Epithelial cell of esophagus (primary cell): ENCODE data around the gene IGSF5.

Source experiments
- DNase-seq: peaks from one replicate; pipeline ENCODE4 v3.0.0; 2010; ENCODE audit warnings: low read depth
- H3K4me3 ChIP-seq: 2 replicates; pipeline ENCODE4 v1.5.1; 2011; ENCODE audit warnings: mild to moderate bottlenecking, low read length, control low read depth
- TF ChIP-seq, protein P1 (sequence below): IDR thresholded peaks from 2 replicates; pipeline ENCODE4 v1.5.1; 2011; ENCODE audit warnings: low read depth, mild to moderate bottlenecking, low read length, control low read depth, inconsistent platforms; ENCODE audit not compliant: insufficient read depth; ENCODE audit errors: missing control alignments

The IGSF5 gene

DNA sequence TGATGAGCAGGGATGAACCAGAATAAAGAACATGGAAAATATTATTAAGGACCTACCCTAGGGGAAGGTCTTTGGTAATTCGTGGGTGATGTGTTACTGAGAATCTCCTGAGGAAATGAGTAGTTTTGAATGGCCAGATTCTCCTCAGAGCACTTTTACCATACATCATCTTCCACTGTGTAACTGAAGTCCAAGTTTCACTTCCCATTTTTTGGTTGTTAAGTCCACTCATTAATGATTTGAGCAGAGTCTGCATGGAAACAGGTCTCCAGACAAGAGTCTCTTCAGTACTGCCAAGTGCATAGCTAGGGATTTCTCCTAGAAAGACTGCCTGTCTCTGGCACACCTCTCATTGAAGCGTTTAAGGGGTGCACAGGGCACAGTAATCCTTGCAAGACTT lies 73.6 kb downstream of the IGSF5 start:
- DNase-seq: no peak
- TF ChIP-seq, protein P1, sequence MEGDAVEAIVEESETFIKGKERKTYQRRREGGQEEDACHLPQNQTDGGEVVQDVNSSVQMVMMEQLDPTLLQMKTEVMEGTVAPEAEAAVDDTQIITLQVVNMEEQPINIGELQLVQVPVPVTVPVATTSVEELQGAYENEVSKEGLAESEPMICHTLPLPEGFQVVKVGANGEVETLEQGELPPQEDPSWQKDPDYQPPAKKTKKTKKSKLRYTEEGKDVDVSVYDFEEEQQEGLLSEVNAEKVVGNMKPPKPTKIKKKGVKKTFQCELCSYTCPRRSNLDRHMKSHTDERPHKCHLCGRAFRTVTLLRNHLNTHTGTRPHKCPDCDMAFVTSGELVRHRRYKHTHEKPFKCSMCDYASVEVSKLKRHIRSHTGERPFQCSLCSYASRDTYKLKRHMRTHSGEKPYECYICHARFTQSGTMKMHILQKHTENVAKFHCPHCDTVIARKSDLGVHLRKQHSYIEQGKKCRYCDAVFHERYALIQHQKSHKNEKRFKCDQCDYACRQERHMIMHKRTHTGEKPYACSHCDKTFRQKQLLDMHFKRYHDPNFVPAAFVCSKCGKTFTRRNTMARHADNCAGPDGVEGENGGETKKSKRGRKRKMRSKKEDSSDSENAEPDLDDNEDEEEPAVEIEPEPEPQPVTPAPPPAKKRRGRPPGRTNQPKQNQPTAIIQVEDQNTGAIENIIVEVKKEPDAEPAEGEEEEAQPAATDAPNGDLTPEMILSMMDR: no peak
- H3K4me3 ChIP-seq: no peak overlapping the region

DNA sequence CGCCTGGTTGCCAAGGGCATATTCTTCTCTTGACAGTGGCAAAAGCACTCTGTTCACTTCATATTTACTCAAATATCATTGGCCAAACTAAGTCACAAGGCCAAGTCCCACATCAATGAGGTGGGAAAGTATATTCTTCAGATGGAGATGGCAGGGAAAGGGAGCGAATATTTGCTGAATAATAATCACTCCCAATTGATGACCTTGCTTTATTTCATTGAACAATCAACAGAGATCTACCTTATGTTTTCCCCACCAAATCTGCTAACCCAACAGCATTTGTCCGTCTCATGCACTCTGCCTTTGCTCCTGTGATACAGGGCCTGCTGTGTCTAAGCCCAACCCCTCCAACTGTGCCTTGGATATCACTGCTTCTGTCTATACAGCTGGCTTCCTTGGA lies 77.1 kb downstream of the IGSF5 start:
- DNase-seq: no peak
- TF ChIP-seq, protein P1: no peak
- H3K4me3 ChIP-seq: no peak overlapping the region

DNA sequence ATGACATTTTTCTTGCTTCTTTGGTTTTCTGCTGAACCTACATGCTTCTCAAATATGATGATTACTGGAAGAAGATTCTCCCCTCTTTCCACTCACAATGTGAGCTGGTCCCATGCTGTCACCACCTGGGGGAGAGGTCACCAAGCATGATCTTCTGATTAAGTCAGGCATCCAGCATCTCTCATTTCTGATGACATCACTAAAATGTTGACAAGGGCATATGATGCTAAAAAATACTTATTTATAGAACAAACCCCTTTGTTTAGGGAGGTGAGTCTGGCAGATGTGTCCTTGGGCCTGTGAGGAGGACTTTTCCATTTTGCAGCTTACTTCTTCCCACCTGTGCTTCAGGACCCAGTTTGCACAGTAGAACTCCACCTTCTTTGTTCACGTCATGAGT lies 80.3 kb downstream of the IGSF5 start:
- H3K4me3 ChIP-seq: no peak overlapping the region
- TF ChIP-seq, protein P1: no peak
- DNase-seq: no peak

DNA sequence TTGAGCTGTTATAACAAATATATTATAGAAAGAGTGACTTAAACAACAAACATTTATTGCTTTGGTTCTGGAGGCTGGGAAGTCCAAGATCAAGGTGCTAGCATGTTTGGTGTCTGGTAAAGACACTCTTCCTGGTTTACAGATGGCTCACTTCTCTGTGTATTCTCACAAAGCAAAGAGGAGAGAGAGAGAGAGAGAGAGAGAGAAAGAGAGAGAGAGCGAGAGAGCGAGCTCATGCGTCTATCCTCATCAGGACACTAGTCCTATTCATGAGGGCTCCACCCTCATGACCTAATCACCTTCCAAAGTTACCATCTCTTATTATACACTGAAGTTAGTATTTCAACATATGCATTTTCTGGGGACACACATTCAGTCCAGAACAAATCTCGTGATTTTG lies 89.6 kb downstream of the IGSF5 start:
- no peak for DNase-seq
- H3K4me3 ChIP-seq: no peak overlapping the region
- TF ChIP-seq, protein P1: no peak

DNA sequence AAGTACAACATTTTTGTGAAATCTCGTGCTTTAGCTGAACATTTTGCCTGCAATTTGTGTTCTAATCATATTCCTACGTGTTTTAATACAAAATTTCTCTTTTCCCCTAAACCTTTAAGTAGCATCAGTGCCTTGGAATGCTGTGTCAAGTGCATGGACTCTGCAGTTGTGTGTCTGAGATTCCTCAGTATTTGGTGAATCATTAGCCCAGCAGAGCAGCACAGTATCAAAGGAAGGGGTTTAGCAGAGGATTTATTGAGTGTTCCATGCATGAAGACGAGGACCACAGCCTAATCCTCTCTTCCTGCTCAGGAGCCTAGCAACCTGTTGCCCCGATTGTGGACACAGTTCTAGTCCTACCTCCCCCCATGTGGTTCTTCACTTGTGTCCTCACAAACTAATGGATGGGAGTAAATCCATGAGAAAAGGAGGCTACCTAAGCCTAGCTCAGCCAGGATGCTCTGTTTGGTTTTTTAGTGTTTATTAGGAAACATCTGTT lies 92.9 kb downstream of the IGSF5 start:
- DNase-seq: no peak
- no peak overlapping the region for H3K4me3 ChIP-seq
- TF ChIP-seq, protein P1: no peak

DNA sequence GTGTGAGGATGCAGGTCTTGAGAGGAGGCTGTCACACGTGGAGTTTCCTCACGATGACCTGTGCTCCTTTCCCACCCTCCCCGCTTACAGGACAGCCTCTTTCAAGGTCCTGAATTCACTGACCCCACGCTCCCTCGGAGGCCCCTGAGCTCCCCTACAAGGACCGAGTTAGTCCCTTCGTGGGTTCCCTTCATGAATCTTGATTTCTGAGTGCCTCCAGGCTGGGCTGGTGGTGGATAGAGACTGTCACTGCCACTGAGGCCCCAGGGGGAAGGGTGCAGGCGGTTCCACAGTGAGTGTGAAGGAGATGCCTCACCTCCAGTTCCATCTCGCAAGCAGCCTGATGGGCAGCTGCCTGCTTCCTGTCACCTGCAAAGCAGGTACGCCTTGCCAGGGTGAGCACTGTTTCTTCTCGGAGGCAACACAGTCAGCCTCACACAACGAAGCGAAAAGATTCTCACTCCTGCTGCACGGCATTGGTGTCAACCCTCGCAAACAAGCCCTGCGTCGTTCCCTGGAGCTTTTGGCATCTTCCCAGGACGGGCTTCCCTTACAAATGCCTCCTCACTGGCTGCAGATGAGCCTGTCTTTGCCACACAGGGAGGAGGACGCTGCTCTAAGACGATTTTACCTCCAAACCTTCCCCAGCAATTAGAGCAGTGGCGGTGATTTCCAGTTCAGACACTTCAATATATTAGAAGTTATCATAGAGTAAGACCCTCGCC lies 95.6 kb downstream of the IGSF5 start:
- TF ChIP-seq, protein P1: no peak
- H3K4me3 ChIP-seq: no peak overlapping the region
- DNase-seq: no peak
